Measurements from ENCODE around the gene SEC14L5.
"Not testable (repeated sequence)": the region's sequence is repeated elsewhere in the genome, so short reads cannot be mapped to it uniquely, and the experiment has no call there.

Gene SEC14L5

DNA sequence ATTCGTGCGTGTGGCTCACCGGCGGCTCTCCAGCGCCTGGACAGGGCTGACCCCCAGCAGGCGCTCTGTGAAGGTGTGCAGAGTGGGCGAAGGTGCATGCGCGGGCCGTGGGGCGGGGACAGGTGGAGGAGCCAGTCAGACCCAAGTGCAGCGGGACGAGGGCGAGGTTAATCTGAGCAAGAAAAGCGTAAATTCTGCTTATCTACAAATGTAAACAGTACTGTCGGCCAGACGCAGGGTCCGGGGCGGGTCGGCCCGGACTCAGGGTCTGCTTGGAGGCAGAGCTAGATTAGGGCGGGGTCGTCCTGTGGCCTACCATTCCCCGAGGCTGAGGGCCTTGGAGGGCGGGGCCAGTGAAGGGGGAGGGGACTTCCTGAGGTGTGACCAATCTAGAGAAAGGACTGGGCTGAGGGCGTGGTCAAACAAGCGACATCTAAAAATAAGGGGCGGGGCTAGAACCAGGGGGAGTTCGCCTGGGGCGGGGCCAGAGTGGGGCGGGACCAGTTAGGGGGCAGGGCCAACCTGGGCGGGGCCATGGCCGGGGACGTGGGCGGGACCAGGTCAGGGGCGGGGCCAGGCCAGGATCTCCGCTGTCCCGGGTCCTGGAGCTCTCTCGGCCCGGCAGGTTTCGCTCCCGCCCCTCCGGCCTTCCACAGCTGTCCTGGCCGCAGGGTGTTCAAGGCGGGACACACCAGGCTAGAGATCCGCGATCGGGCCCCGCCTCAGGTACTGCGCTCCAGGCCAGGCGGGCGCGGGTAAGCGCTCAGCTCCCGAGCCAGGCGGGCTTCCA, at the start of gene SEC14L5:
TSS of gene SEC14L5 (plus strand) at position 611 of the 790 bp plus-strand sequence. CDS start 994 bp downstream, outside the sequence.
- DNase-seq = peak; percentile 83

DNA sequence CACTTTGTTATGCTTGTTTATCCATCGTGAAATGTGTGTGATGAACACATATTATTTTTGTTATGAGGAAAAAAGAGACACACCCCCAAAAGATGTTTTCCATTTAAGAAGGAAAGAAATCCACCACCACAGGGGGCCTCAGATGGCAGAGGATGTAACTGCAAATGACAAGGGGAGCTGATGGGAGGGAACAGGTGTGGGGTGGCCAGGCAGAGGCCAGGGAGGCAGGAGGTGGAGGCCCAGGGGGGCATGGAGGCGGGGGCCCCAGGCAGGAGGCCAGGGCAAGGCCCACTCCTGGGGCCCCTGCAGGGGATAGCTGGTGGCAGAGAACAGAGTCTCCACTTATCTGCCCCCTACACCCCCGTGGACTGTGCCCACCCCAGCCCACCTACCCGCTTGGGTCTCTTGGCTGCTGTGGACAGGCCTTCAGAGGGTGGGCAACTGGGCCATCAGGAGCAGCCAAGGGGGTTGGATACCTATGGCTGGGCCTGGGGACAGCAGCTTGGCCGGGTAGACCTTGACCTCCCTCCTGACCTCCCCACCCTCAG, 49.2 kb upstream of the SEC14L5 start:
- no peak for DNase-seq

DNA sequence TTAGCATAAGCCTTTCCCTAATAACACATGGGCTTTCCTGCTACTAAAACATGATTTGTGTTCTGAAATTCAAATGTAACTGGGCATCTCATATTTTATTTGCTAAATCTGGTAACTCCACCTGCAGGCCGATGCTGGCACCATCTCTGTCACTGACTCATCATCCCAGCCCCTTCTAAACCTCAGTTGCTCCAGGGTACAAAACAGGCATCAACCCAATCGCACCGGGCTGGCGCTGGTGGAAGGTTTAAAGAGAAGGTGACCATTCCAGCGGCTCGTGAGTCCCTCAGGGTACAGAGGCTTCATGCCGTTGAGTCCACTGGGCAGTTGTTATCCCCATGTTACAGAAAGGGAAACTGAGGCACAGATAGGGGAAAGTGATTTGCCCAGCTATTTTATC, 48.3 kb upstream of the SEC14L5 start:
- no peak for DNase-seq

DNA sequence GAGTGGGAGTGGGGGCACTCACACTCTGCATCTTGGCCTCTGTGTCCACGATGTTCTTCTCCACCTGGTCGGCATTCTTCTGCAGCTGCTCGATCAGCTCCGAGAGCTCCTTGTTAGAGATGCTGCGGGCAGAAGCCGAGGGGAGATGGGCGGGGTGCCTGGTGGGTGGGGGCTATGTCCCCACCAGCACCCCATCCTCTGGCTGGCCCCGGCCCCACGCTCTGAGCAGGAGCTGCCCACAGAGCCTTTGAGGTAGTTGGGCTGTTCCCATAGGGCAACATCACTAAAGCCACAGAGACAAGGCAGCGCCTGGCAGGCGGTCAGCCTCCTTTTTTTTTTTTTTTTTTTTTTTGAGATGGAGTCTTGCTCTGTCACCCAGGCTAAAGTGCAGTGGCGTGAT, 47.3 kb upstream of the SEC14L5 start:
- no peak for DNase-seq

DNA sequence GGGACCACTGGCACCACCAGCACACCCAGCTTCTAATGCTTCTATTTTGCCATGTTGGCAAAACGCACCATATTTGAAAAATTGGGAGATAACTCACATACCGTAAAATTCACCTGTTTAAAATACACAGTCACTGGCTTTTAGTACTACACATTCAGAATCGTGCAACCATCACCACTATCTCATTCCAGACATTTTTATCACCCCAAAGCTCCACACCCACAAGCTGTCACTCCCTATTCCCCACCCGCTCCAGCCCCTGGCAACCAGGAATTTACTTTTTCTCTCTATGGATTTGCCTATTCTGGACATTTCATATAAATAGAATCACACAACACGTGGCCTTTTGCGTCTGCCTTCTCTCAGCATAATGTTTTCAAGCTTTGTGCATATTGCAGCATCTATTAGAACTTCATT, 46.2 kb upstream of the SEC14L5 start:
- no peak for DNase-seq

DNA sequence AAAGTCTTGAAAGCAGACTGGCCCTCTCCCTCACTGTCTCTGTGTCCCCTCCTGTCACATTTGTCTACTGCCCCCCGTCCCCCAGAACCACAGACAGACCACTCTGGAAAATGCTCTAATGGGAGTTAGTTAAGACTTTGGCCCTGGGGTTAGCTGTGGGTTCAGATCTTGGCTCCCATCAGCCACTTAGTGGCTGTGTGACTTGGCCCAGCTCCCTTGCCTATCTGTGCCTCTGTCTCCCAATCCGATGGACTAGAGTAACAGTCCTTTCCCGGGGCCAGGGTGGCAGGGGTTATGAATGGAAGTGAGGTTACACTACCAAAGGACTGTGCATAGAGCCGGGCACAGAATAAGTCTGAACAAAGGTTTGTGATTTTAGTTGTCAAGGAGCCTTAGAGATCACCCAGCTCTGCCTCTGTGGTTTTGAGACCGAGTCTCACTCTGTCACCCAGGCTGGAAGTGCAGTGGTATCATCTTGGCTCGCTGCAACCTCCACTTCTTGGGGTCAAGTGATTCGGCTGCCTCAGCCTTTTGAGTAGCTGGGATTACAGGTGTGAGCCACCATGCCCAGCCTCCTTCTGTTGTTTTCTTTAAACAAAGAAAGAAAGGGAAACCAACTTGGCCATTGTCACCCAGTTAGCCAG, 44.9 kb upstream of the SEC14L5 start:
- no peak for DNase-seq

DNA sequence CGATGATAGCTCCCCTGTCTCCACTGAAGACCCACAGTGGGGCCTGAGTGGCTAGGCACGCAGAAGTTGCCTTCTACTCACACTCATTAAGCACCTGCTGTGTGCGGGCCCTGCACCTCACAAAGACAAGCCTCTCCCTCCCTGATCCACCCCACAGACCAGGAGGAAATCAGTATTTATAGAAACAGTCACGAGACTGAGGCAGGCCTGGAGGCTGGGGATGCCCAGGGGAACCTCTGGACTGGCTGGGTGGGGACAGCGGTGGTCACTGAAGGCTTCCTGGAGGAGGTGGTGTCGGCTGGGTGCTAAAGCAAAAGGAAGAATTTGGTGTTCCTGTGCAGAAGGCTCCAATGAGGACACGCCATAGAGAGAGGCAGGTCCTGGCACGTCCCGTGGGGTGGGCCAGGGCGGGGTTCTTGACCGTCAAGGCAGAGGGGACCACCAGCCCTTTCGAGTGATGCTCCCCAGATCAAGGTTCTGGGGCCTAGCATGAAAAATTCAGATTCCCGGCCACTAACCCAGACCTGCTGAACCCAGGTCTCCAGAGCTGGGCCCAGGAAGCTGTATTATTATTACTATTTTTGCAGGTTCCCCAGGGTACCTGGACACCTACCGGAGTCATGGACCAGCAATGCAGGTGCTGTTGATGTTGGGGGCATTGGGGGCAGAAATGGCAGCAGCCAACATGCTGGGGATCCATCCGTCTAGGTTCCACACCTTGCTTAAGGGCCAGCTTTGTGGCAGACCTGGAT, 44.2 kb upstream of the SEC14L5 start:
- no peak for DNase-seq

DNA sequence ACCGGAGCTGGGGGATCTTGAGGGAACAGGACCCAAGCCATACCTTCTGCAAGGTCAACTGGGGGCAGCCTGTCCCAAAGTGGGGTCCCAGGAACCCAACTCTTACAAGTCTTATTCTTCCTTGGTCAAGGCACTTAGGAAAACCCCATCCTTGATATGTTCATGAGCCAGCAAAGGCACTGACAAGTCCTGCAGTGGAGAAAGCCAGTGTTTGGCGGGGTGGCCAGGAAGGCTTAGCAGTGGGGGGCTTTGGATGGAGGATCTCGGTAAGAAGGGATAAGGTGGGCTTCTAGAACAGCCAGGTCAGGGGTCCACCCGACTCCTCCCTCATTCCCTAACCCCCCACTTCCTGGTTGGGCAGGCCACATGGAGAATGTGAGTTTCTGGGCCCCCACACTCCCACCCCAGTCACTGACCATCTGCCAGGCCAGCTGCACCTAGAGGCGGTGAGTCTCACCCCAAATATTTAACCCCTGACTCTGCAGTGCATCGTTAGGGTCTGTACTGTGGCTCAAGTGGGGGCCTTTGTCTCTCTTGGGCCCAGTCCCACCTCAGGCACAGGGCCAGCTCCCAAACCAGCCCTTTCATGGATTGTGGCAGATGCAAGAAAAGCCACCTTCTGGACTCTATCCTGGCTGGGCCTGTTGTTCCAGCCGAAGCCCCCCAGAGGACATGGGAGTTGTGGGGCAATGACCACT, 43.5 kb upstream of the SEC14L5 start:
- no peak for DNase-seq

DNA sequence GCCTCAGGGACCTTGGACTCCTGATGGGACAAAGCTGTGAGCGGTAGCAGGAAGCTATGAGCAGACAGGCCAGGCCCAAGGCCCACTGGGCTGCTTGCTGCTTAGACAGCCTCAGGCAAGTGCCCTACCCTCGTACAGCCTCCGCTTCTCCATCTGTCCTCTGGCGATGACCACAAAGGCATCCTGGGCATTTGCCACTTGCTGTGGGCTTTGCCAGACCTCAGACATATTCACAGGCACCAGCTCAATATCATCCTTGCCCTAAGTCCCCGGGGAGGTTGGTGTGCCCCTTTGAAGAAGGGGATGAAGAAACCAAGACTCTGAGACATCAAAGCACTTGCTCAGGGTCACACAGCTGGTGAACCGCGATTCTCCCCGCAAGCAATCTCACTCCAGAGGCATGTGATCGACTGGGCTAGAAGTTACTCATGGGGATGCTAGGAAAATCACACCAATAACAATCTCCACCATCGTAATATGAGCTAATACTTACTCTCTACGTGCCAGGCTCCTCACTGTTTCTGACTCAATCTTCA, 42.8 kb upstream of the SEC14L5 start:
- DNase-seq = no peak

DNA sequence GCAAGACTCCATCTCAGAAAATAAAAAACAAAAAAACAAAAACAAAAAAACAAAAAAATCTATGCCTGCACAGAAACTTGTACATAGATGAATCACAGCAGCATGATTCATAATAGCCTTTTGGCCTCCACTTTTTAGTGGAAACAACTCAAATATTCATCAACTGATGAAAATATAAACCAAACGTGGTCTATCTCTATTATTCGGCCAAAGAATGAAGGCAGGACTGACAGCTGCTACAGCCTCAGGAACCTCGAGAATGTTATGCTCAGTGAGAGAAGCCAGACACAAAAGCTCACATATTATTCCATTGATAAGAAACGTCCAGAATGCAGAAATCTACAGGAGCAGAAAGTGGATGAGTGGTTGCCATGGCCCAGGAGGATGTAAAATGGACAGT, 41.0 kb upstream of the SEC14L5 start:
- DNase-seq = no peak

DNA sequence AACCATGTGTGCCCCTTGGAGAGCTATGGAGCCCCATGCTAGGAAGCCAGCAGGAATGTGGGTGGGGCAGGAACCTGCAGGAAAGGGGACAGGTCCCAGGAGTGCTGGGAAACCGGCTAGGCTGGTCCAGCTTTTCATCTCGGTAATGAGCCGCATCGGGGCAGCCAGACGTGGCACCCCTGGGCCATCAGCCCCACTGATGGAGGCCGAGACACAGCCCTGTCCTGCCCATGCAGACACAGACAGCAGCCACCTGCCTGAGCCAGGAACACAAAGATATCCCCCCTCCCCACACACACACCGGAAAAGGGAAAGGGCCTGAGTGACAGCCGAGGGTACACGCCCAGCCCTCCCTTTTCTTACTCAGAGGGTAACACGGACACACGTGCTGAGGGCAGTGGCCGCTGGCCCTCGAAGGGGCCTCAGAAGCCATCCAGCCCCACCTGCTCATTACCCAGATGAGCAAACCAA, 39.3 kb upstream of the SEC14L5 start:
- DNase-seq = no peak

DNA sequence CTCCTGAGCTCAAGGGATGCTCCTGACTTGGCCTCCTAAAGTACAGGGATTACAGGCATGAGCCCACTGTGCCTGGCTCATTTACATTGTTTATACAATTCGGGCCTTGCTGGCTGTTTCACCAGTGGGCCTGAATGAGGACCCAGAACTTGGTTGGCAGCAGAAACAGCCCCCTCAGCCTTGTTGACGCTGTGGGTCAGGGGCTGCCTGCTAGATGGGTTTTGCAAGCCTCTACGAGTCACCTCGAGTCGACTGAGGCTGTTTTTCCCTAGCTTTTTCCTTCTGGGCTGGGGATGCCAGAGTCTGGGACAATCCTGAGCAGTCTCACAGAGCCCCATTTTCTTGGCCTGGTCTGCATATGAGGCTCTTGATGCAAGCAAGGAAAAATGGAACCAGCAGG, 37.3 kb upstream of the SEC14L5 start:
- DNase-seq = no peak

DNA sequence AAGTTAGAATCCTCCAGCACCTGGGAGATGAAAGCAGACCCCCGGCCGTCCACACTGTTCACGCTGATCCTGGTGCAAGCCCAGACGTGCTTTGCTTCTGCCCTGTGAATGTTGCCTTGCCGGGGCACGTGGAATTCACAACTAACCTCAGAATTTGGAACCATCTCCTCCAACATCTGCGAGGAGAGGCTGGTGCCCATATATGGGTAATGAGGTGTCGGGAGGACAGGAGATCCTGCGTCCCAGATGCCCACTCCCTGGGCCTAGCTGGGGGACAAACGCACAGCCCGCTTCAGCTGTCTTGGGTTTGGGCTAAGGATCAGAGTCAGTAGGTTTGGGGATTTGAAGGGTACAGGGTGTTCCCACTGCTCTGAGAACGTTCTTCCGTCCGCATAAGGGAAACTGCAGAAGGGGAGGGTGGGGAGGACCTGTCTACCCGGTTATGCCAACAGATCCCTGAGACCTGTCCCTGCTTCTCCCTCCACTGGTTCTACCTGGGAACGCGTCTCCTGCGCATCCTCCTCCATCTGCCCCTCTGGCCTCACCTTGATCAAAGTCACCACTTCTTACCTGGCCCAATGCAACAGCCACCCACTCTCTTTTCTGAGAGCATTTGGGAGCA, 35.3 kb upstream of the SEC14L5 start:
- DNase-seq = no peak

DNA sequence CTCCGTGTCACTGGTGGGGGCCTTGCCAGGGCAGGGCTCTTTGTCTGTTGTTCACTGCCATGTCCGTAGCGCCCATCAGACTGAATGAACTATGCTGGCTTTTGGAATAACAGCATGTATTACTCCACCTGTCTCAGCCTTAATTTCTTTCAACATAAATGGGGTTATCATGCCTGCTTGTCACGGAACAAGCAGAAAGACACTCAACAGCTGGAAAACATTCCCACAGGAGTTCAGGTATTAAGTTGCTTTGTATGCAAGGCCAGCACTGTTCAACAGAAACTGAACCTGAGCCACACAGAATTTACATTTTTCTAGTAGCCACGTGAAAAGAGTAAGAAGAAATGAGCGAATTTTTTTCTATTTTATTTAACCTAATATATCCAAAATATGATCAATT, 34.3 kb upstream of the SEC14L5 start:
- no peak for DNase-seq

DNA sequence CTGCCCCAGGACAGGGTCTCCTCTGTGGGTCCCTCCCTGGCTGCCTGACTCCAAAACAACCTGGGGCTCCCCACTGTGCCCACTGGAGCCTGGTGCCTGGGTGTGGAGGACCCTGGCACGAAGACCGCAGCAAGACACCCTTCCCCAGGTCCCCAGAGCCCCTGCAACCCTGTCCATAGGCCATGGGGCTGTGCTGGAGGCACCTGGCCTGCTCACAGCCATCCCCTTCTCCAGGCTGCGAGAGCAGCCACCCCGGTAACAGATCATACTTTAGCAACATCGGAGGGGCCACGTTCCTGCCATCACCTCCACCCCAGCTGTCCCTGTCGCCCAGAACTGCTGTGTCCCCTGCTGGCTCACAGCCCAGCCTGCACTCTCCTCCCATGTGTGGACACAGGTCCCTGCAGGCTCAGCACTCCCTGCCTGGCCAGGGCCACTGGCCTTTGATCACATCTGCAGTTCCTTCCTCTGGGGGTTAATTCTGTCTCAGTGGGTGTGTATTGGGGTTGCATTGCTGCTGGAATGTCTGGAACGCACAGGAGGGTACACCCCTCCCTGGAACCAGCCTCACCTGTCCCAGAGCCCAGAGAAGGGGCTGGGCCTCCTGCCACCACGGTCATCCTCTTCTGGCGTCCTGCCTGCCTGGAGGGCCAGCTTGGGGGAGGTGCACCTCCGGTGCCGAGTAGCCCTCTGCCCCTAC, 33.4 kb upstream of the SEC14L5 start:
- DNase-seq = no peak

DNA sequence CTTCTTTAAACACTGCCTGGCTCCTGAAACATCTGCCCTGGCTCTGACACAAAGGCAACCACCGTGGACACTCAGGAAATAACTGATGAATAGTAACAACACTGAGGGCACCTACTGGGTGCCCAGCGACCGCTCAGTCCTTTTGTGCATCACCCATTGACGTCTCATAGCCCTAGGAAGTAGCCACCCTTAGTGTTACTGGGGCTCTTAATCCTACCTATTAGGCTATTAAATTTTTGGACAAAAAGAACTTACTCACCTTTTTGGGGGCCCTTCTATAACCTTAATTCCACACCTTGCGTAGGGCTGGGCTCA, 32.9 kb upstream of the SEC14L5 start:
- DNase-seq = no peak

DNA sequence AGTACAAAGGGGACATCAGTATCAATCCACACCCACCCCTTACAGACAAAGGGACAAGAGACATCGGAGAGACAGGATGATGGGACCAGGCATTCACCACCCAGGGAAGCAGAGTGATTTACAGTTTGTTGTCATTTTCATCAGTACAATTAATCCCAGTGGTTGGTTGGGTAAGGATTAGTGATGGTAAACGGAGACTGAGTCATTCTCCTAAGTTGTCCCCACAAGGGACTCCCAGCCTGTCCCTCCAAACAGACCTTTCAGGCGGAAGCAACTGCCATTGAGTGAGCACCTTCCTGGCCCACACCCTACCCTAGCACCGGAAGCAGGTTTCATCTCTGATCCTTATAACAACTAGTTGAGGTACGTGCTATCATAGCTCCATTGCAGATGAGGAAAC, 32.3 kb upstream of the SEC14L5 start:
- no peak for DNase-seq

DNA sequence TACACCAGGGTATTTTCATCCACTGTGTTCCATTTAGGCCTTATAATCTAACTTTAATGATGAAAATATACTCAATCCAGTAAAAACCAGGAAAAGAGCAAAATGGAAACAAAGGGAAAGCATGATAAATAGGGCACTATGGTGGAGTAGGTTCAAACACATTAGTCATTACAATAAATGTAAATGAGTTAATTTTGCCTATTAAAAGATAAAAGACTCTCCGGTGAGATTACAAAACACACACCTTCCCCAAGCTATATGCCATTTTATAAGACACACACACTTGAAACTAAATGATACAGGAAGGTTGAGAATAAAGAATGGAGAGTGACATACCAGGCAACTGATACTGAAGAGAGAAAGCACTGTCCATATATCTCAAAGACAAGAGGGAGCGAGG, 31.2 kb upstream of the SEC14L5 start:
- DNase-seq = no peak

DNA sequence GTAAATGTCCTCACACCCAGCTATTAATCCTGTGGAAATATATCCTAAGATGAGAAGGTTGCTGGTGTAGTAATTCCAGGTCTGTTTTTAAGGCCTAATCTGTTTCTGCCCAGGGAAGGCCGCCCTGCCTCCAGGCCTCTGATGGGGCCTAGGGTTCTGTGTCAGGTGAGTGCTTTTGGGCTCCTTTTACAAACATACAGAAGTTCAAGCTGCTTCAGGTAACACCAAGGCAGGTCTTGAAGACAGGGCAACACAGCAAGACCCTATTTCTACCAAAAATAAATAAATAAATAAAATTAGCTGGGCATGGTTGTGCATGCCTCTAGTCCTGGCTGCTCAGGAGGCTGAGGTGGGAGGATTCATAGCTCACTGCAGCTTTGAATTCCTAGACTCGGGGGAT, 30.5 kb upstream of the SEC14L5 start:
- no peak for DNase-seq

DNA sequence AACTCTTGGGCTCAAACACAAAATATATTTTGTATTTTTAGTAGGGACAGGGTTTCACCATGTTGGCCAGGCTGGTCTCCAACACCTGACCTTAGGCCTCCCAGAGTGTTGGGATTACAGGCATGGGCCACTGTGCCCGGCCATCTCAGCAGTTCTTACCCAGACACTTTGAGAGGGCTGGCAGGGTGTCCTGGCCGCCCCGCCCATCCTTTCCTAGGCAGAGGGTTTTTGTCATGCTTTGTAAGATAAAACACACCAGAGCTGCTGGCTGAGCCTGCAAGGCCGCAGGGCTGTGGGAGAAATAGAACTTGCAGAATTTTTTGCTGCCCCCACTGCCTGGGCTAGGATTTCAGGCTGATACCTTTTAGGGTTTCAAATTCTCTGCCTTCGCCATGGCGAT, 29.9 kb upstream of the SEC14L5 start:
- DNase-seq = no peak

DNA sequence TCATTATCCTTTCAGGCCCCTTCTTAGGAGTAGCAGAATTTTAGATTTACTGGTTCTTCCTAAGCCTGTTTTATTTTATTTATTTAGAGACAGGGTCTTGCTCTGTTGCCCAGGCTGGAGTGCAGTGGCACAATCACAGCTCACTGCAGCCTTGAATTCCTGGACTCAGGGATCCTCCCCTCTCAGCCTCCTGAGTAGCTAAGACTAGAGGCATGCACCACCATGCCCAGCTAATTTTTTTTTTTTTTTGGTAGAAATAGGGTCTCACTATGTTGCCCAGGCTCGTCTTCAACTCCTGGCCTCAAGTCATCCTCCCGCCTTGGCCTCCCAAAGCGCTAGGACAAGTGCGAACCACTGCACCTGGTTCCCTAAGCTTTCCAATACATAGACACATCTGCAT, 28.5 kb upstream of the SEC14L5 start:
- DNase-seq = not testable (repeated sequence)

DNA sequence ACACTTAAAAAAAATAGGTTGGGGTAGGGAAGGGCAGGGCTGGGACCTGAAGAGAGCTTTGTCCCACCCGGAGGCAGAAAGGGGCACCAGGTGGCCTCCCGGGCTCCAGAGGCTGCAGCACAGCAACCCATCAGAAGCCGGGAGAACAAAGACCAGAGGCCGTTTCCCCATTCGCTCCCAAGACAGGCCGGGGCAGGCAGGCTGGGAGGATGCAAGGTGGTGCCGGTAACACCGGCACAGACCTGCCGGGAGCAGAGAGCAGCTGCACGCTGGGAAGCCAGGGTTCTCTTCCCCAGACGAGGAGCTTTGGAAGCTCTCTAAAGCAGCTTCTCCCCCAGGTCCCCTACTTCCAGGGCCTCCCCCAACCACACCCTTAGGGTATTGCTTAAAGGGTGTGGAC, 26.7 kb upstream of the SEC14L5 start:
- DNase-seq = no peak

Measured in activated CD4-positive, alpha-beta T cell treated with anti-CD3 and anti-CD28 coated beads for 1 hour (primary cell).